SU-DHL-6 (cell line): ENCODE results near the gene ARHGEF35.
"Not testable (repeated sequence)": the region's sequence is repeated elsewhere in the genome, so short reads cannot be mapped to it uniquely, and the experiment has no call there.

Experiments used
- H2AFZ ChIP-seq: fragments of 200-600 bp; sonication (generic); 2 replicates; pipeline ENCODE4 v1.6.1; 2014; ENCODE audit warnings: low read depth, mild to moderate bottlenecking, moderate library complexity, mixed read lengths, antibody characterized with exemption, low read length; ENCODE audit not compliant: severe bottlenecking
- H3F3A ChIP-seq: fragments of 200-600 bp; shearing (Covaris generic); 2 replicates; pipeline ENCODE4 v1.6.0; 2016; ENCODE audit warnings: antibody characterized with exemption, mild to moderate bottlenecking; ENCODE audit not compliant: insufficient read depth
- H3K27ac ChIP-seq: fragments of 200-600 bp; sonication (generic); 2 replicates; pipeline ENCODE4 v1.5.1; 2016; ENCODE audit warnings: low read depth, mild to moderate bottlenecking, low read length, moderate library complexity, mixed read lengths
- H3K27me3 ChIP-seq: fragments of 200-600 bp; sonication (generic), shearing (Covaris generic); 2 replicates; pipeline ENCODE4 v1.6.0; 2014; ENCODE audit warnings: mild to moderate bottlenecking, low read length
- H3K36me3 ChIP-seq: fragments of 200-600 bp; sonication (generic); 2 replicates; pipeline ENCODE4 v1.6.1; 2014; ENCODE audit warnings: mild to moderate bottlenecking, low read length, mixed read lengths
- H3K4me2 ChIP-seq: fragments of 300-600, 200-600 bp; shearing (Covaris generic), sonication (generic); 2 replicates; pipeline ENCODE4 v1.6.0; 2014; ENCODE audit warnings: low read length, low read depth, mild to moderate bottlenecking; ENCODE audit not compliant: poor library complexity, severe bottlenecking
- H3K4me3 ChIP-seq: fragments of 200-600 bp; sonication (generic); 2 replicates; pipeline ENCODE4 v1.5.1; 2014; ENCODE audit warnings: antibody characterized with exemption, low read length, mild to moderate bottlenecking, mixed read lengths; ENCODE audit not compliant: insufficient read depth, poor library complexity, severe bottlenecking
- H3K79me2 ChIP-seq: fragments of 200-600 bp; sonication (generic); 2 replicates; pipeline ENCODE4 v1.6.1; 2014; ENCODE audit warnings: mild to moderate bottlenecking, low read length, moderate library complexity; ENCODE audit not compliant: insufficient read depth
- H3K9ac ChIP-seq: fragments of 200-600 bp; sonication (generic); 2 replicates; pipeline ENCODE4 v1.7.0; 2014; ENCODE audit warnings: mild to moderate bottlenecking, low read length
- H3K9me2 ChIP-seq: fragments of 200-600 bp; sonication (generic); replicated peaks from 2 replicates; pipeline ENCODE4 v1.6.1; 2014; ENCODE audit warnings: low read length; ENCODE audit not compliant: insufficient read depth
- H3K9me3 ChIP-seq: fragments of 200-600 bp; sonication (generic); 2 replicates; pipeline ENCODE4 v1.6.1; 2014; ENCODE audit warnings: low read length, mixed read lengths; ENCODE audit not compliant: insufficient read depth
- H4K20me1 ChIP-seq: fragments of 200-600 bp; sonication (generic); 2 replicates; pipeline ENCODE4 v1.6.1; 2014; ENCODE audit warnings: low read depth, mild to moderate bottlenecking, antibody characterized with exemption, low read length, moderate library complexity, mixed read lengths
- EZH2phosphoT487 ChIP-seq: fragments of 200-600 bp; sonication (generic), shearing (Covaris generic); conservative IDR thresholded peaks from 2 replicates; pipeline ENCODE4 v1.6.1; 2018; ENCODE audit warnings: mild to moderate bottlenecking, antibody characterized with exemption, low read length, moderate library complexity, mixed read lengths
- TF ChIP-seq, protein P1 (sequence below): fragments of 200-600 bp; sonication (generic); IDR thresholded peaks from one replicate; pipeline ENCODE4 v1.5.1; 2017; ENCODE audit warnings: antibody characterized with exemption, mild to moderate bottlenecking, low read length, moderate library complexity; ENCODE audit not compliant: insufficient read depth, poor library complexity, severe bottlenecking

The ARHGEF35 gene

DNA sequence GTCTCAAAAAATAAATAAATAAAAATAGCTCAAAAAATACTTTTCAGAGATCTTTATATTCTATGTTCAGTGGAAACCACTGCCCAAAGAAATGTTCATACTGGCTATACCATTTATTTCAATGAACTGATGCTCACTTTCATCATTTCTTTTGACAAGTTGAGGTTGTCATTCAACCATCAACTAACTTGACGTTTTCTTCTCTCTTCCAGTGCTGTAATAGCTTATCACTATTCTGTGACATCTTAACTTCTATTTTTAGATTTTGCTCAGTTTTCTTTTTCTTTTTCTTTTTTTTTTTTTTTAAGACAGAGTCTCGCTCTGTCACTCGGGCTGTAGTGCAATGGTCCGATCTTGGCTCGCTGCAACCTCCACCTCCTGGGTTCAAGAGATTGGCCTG, 21.0 kb downstream of the ARHGEF35 start:
- H3K9ac ChIP-seq = no peak overlapping the region
- no peak overlapping the region for H2AFZ ChIP-seq
- no peak overlapping the region for H3K27ac ChIP-seq
- H3K4me2 ChIP-seq = no peak overlapping the region
- no peaks in the 10 kb centered on the region for H3K79me2 ChIP-seq
- H3K36me3 ChIP-seq = no peaks in the 10 kb centered on the region
- no peaks in the 10 kb centered on the region for H3F3A ChIP-seq
- H3K27me3 ChIP-seq = no peaks in the 10 kb centered on the region
- no peaks in the 10 kb centered on the region for H3K9me2 ChIP-seq
- no peak overlapping the region for H3K4me3 ChIP-seq
- H4K20me1 ChIP-seq = no peaks in the 10 kb centered on the region
- H3K9me3 ChIP-seq = no peaks in the 10 kb centered on the region
- TF ChIP-seq EZH2phosphoT487 = no peak
- TF ChIP-seq, protein P1, sequence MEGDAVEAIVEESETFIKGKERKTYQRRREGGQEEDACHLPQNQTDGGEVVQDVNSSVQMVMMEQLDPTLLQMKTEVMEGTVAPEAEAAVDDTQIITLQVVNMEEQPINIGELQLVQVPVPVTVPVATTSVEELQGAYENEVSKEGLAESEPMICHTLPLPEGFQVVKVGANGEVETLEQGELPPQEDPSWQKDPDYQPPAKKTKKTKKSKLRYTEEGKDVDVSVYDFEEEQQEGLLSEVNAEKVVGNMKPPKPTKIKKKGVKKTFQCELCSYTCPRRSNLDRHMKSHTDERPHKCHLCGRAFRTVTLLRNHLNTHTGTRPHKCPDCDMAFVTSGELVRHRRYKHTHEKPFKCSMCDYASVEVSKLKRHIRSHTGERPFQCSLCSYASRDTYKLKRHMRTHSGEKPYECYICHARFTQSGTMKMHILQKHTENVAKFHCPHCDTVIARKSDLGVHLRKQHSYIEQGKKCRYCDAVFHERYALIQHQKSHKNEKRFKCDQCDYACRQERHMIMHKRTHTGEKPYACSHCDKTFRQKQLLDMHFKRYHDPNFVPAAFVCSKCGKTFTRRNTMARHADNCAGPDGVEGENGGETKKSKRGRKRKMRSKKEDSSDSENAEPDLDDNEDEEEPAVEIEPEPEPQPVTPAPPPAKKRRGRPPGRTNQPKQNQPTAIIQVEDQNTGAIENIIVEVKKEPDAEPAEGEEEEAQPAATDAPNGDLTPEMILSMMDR = no peak

DNA sequence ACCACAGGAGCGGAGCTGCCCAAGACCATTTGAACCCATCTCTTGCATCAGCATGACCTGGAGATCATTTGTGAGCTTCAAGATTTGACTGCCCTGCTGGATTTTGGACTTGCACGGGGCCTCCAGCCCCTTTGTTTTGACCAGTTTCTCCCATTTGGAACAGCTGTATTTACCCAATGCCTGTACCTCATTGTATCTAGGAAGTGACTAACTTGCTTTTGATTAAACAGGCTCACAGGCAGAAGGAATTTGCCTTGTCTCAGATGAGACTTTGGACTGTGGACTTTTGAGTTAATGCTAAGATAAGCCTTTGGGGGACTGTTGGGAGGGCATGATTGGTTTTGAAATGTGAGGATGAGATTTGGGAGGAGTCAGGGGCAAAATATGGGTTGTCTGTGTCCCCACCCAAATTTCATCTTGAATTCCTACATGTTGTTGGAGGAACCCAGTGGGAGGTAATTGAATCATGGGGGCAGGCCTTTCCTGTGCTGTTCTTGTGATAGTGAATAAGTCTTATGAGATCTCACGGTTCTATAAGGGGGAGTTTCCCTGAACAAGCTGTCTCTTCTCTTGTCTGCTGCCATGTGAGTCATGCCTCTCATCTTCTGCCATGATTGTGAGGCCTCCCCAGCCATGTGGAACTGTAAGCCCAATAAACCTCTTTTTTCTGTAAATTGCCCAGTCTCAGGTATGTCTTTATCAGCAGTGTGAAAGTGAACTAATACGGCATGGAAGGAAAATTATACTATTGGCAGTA, 23.9 kb downstream of the ARHGEF35 start:
- H3K27me3 ChIP-seq, H3K79me2 ChIP-seq, H3K36me3 ChIP-seq, H2AFZ ChIP-seq, H3K9me3 ChIP-seq, H4K20me1 ChIP-seq, H3K4me3 ChIP-seq, H3F3A ChIP-seq, H3K9me2 ChIP-seq, H3K4me2 ChIP-seq, H3K9ac ChIP-seq, H3K27ac ChIP-seq: not testable (repeated sequence)

DNA sequence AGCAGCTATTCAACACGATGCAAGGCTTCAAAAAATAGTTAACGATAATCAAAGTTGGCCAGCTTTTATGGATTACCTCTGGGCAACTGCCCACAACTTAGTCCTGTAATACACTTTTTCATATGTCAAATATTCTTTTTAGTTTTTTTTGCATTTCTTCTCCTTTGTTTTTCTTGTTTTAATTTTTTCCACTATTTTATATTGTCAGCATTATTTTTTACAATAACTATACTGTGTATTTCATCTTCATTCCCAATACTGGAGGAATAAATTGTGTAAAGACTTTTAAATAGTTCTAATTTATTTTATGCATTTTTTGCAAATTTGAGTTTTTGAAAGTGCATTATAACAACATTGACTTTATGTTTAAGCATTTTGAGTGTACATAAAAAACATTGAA, 30.8 kb downstream of the ARHGEF35 start:
- no peaks in the 10 kb centered on the region for H3F3A ChIP-seq
- no peak overlapping the region for H2AFZ ChIP-seq
- H3K4me2 ChIP-seq = no peak overlapping the region
- no peaks in the 10 kb centered on the region for H4K20me1 ChIP-seq
- H3K27ac ChIP-seq = no peak overlapping the region
- TF ChIP-seq EZH2phosphoT487 = no peak
- TF ChIP-seq, protein P1 = no peak
- H3K9ac ChIP-seq = no peak overlapping the region
- H3K9me2 ChIP-seq = no peaks in the 10 kb centered on the region
- no peaks in the 10 kb centered on the region for H3K79me2 ChIP-seq
- no peaks in the 10 kb centered on the region for H3K27me3 ChIP-seq
- H3K36me3 ChIP-seq = no peaks in the 10 kb centered on the region
- no peaks in the 10 kb centered on the region for H3K9me3 ChIP-seq
- H3K4me3 ChIP-seq = no peak overlapping the region

DNA sequence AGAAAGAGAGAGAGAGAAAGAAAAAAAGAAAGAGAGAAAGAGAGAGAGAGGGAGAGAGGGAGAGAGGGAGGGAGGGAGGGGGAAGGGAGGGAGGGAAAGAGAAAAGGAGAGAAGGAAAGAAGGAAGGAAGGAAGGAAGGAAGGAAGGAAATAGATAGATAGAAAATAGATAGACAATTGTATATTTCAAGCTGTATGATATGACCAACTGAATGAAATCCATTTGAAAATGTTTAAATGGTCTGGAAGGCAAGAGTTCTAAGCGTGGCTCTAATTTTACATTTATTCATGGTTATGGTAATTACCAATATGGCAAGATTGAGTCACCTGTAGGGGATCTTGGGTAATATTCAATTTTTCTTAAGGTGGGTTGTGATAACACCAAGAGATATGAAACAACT, 36.8 kb downstream of the ARHGEF35 start:
- no peak overlapping the region for H3K4me3 ChIP-seq
- TF ChIP-seq, protein P1 = no peak
- TF ChIP-seq EZH2phosphoT487 = no peak

More for the DNA sequence above, 36.8 kb downstream of the ARHGEF35 start:
- Histone ChIP-seq H3K9me3 (no peaks in the 10 kb centered on the region), H3K4me2 (no peak overlapping the region), H3K27me3 (no peaks in the 10 kb centered on the region), H2AFZ (no peak overlapping the region), H3K9ac (no peak overlapping the region), H3F3A (no peaks in the 10 kb centered on the region), H4K20me1 (no peaks in the 10 kb centered on the region), H3K36me3 (no peaks in the 10 kb centered on the region), H3K9me2 (no peaks in the 10 kb centered on the region), H3K27ac (no peak overlapping the region), H3K79me2 (no peaks in the 10 kb centered on the region)
